Body of pancreas (tissue), 4 donors: ENCODE data around the gene PPP1R9B.

Experiments
- CTCF ChIP-seq, 7 experiments: fragments of 450-650 bp in 4 of 7; fragments of 200-600 bp in 3 of 7; sonication (generic) in 3 of 7; IDR thresholded peaks; one replicate each; pipeline ENCODE4 v1.5.1; 2016 to 2019; ENCODE audit warnings: antibody characterized with exemption in 7 of 7
- POLR2A ChIP-seq, 3 donors: fragments of 450-650 bp; IDR thresholded peaks; one replicate each; pipeline ENCODE4 v1.6.1; 2016; ENCODE audit warnings: antibody characterized with exemption in 3 of 3, mild to moderate bottlenecking in 2 of 3

DNA sequence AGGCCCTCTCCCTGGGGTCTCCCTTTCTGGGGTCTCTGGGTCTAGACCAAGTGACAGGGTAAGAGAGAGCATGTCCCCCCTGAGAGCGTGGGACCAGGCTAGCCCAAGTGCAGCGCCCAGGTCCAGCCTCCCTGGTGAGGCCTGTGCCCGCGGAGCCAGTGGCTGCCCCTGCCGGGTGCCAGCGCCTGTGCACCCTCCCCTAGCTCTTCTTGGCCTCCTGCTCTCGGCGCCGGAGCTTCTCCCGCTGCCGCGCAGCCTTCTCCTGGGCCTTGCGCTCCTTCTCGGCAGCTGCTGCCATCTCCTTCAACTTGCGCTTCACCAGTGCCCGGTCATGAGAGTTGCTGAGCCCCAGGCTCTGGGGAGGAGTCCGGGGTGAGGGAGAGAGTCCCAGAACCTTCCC is 37.8 kb downstream of the PPP1R9B start:
- TF ChIP-seq CTCF (IDR thresholded peaks at IDR 0.05) (peak in 2 of 7 experiments; percentile 23 to 25), POLR2A (IDR thresholded peaks at IDR 0.05) (no peak)
